Dermis microvascular lymphatic vessel endothelial cell (primary cell): Measurements from ENCODE around the gene EIF3L. TPM values are rescaled to one million over a fixed set of nuclear protein-coding genes. Genes with fewer than 3 reads are reported as not detected.

Experiments
- DNase-seq, 2 donors: peaks; one replicate each; pipeline versions ENCODE4 v3.0.0 to v3.0.0-alpha.2; 2010; ENCODE audit warnings: low read depth in 2 of 2
- total RNA-seq: library from RNA; depleted of rRNA; stranded (reverse); fragments of >200 nt; gene quantifications from 2 replicates; pipeline ENCODE4 v1.2.1, GENCODE V29; 2014

The EIF3L gene
- total RNA-seq, 1 donor from 2014 or later = 290 TPM

- DNase-seq = peak; percentile 44 to 94
Measured at GRCh38 chr22:37904572-37905533, 55.6 kb downstream of the EIF3L start.

- peak; percentile 18 to 83 for DNase-seq
Measured at GRCh38 chr22:37905534-37906363, 56.5 kb downstream of the EIF3L start, which contains the start of gene MICALL1. Gene MICALL1 (plus strand): TSS chr22:37906297. CDS start chr22:37906423, 126 bp downstream.

GRCh38 chr22:37906364-37907008 is 57.3 kb downstream of the EIF3L start:
- no peak for DNase-seq

GRCh38 chr22:37907036-37907954 is 58.1 kb downstream of the EIF3L start:
- DNase-seq = no peak

- no peak for DNase-seq
Measured at GRCh38 chr22:37909766-37910165, 60.5 kb downstream of the EIF3L start.

- DNase-seq = no peak
Measured at GRCh38 chr22:37910890-37911672, 61.9 kb downstream of the EIF3L start.

GRCh38 chr22:37911697-37912096 is 62.5 kb downstream of the EIF3L start:
- DNase-seq = no peak

- DNase-seq = no peak
Measured at GRCh38 chr22:37912171-37912570, 63.0 kb downstream of the EIF3L start.

GRCh38 chr22:37913233-37913721 is 64.1 kb downstream of the EIF3L start:
- DNase-seq = no peak

GRCh38 chr22:37916311-37916710 is 67.1 kb downstream of the EIF3L start:
- no peak for DNase-seq

- no peak for DNase-seq
Measured at GRCh38 chr22:37917874-37918548, 68.8 kb downstream of the EIF3L start.

- DNase-seq = no peak
Measured at GRCh38 chr22:37918580-37919270, 69.5 kb downstream of the EIF3L start.

- no peak for DNase-seq
Measured at GRCh38 chr22:37920126-37920525, 70.9 kb downstream of the EIF3L start.

- no peak for DNase-seq
Measured at GRCh38 chr22:37922191-37922590, 73.0 kb downstream of the EIF3L start.

- no peak for DNase-seq
Measured at GRCh38 chr22:37923927-37924326, 74.7 kb downstream of the EIF3L start.

- no peak for DNase-seq
Measured at GRCh38 chr22:37924386-37925065, 75.3 kb downstream of the EIF3L start.

- DNase-seq = no peak
Measured at GRCh38 chr22:37925330-37925729, 76.1 kb downstream of the EIF3L start.

- DNase-seq = no peak
Measured at GRCh38 chr22:37925767-37926166, 76.5 kb downstream of the EIF3L start.
